ENCODE results near the gene SFXN1.

The SFXN1 gene

GRCh38 chr5:175457466-175457865, 20.9 kb upstream of the SFXN1 start:
- peaks cover 23% of the 10 kb centered on the region for H3K27me3 Mint-ChIP-seq (ENCODE audit: low read depth)
- no peaks in the 10 kb centered on the region for H3K36me3 Mint-ChIP-seq (ENCODE audit: low read depth)
- no peak overlapping the region for H3K27ac Mint-ChIP-seq
- no peaks in the 10 kb centered on the region for H3K9me3 Mint-ChIP-seq
- H3K4me1 Mint-ChIP-seq (ENCODE audit: low read depth), result peaks cover 10% of the 10 kb centered on the region
- no peak overlapping the region for H3K4me3 Mint-ChIP-seq
- peak; percentile 30 for DNase-seq (ENCODE audit: low spot score)

DNA sequence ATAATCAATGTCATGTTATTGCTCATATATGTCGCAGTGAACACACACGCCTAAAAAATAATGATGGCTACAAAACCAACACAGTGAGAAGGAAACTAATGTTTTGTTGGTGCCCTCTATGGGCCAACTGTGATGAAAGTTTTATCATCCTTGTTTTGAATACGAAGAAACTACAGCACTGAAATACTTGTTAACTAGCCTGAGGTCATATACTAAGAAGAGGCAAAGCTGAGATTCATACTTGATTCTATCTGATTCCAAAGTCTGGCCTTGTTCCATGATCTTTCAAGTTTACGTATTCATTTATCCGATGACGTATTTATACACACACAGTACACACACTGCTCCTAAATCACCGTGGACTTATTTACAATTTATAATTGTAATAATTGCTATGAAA, 18.2 kb upstream of the SFXN1 start:
- no peak for DNase-seq (ENCODE audit: low spot score)
- H3K4me1 Mint-ChIP-seq (ENCODE audit: low read depth), result peaks cover 18% of the 10 kb centered on the region
- H3K27me3 Mint-ChIP-seq (ENCODE audit: low read depth), result peaks cover 11% of the 10 kb centered on the region
- no peak overlapping the region for H3K4me3 Mint-ChIP-seq
- H3K27ac Mint-ChIP-seq, result no peak overlapping the region
- no peaks in the 10 kb centered on the region for H3K36me3 Mint-ChIP-seq (ENCODE audit: low read depth)
- no peaks in the 10 kb centered on the region for H3K9me3 Mint-ChIP-seq

GRCh38 chr5:175460552-175460951, 17.8 kb upstream of the SFXN1 start:
- Mint-ChIP-seq H3K27me3 (ENCODE audit: low read depth) (peaks cover 10% of the 10 kb centered on the region), H3K27ac (no peak overlapping the region), H3K4me1 (ENCODE audit: low read depth) (peaks cover 18% of the 10 kb centered on the region), H3K9me3 (no peaks in the 10 kb centered on the region), H3K4me3 (no peak overlapping the region), H3K36me3 (ENCODE audit: low read depth) (no peaks in the 10 kb centered on the region)
- DNase-seq (ENCODE audit: low spot score), result no peak

DNA sequence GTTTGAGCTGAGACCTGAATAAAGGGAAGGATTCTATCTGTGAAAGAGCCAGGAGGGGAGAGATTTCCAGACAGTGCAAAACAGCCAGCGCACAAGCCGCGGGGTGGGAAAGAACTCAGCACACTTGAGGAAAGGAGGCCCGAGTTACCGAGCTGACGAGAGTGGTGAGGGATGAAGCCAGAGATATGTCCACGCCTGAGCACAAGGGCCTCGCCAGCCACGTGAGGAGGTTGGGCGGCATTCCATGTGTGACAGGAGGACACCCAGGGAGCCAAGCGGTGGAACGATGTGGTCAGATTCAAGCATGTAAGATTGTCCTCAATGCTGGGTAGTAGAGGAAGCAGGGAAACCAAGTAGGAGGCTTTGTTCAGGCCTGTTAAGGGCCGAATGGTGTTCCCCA, 17.0 kb upstream of the SFXN1 start:
- no peak overlapping the region for H3K27ac Mint-ChIP-seq
- H3K27me3 Mint-ChIP-seq (ENCODE audit: low read depth), result peaks cover 10% of the 10 kb centered on the region
- DNase-seq (ENCODE audit: low spot score), result no peak
- no peaks in the 10 kb centered on the region for H3K36me3 Mint-ChIP-seq (ENCODE audit: low read depth)
- no peaks in the 10 kb centered on the region for H3K9me3 Mint-ChIP-seq
- peaks cover 18% of the 10 kb centered on the region for H3K4me1 Mint-ChIP-seq (ENCODE audit: low read depth)
- H3K4me3 Mint-ChIP-seq, result no peak overlapping the region

GRCh38 chr5:175463641-175464040, 14.7 kb upstream of the SFXN1 start:
- Mint-ChIP-seq H3K4me3 (no peak overlapping the region), H3K27ac (no peak overlapping the region), H3K36me3 (ENCODE audit: low read depth) (no peaks in the 10 kb centered on the region), H3K4me1 (ENCODE audit: low read depth) (peaks cover 11% of the 10 kb centered on the region), H3K9me3 (no peaks in the 10 kb centered on the region), H3K27me3 (ENCODE audit: low read depth) (peaks cover 13% of the 10 kb centered on the region)
- DNase-seq (ENCODE audit: low spot score), result no peak

DNA sequence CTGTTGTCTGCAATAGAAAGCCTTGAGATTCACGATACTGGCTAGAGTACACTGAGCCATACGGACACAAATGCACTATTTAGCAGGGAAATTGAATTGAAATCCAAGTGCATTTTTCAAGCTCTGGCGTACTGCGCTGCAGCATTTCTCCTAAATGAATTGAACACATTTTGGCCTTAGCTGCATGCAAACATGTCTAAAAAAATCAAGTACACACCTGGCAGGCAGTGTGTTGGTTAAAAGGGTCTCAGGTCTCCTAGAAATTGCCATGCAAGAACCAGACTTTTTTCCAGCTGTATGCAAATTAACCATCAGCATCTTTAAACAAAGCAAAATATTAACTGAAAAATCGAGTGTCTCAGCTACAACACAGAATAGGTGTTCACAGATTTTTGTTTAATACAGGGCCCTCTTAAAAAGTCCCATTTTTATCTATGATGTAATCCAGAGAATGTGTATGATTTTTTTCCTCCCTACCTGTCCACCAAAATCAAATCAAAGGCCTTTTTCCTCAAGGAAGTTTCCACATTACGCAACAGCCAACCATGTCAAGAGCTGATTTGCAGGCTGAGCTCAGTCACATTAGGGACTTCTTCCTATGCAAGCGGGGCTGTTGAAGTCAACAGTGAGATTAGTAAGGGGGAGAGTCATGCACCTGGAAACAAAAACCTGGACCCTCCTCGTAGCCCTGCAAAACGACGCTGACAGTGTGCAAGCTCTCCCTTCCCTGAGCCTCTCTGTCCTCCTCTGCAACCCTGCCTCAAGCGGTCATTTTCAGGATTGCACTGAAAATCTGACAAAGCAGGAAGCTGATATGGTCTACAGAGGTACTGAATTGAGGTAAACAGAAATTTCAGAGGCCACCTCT, 14.1 kb upstream of the SFXN1 start:
- Mint-ChIP-seq H3K27me3 (ENCODE audit: low read depth) (peaks cover 8% of the 10 kb centered on the region), H3K36me3 (ENCODE audit: low read depth) (no peaks in the 10 kb centered on the region), H3K4me3 (no peak overlapping the region), H3K9me3 (no peaks in the 10 kb centered on the region), H3K27ac (peak overlapping the region; percentile 6), H3K4me1 (ENCODE audit: low read depth) (peaks cover 11% of the 10 kb centered on the region)
- DNase-seq (ENCODE audit: low spot score), result peak; percentile 71

DNA sequence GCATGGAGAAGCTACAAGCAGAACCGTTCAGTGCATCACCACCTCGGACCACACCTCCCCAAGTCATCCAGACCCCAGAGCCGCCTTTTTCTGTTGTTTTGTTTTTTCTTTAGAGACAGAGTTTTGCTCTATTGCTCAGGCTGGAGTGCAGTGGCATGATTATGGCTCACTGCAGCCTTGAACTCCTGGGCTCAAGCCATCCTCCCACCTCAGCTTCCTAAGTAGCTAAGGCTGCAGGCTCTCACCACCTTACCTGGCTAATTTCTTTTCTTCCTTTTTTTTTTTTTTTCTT, 13.5 kb upstream of the SFXN1 start:
- H3K4me3 Mint-ChIP-seq, result no peak overlapping the region

DNA sequence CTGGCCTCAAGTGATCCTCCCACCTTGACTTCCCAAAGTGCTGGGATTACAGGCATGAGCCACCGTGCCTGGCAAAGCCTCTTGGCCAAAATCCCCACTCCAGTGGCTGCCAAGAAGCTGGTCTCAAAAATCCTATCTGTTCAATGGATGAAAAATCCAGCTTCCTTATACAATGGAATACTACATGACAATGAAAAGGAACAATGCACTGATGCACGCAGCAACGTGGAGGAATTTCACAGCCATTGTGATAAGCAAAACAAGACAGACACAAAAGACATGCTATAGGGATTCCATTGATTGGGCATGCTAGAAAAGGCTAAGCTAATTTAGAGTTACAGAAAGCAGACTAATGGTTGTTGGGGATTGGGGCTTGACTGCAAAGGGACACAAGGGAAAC, 13.1 kb upstream of the SFXN1 start:
- Mint-ChIP-seq H3K4me1 (ENCODE audit: low read depth) (peaks cover 9% of the 10 kb centered on the region), H3K27ac (no peak overlapping the region), H3K27me3 (ENCODE audit: low read depth) (peaks cover 8% of the 10 kb centered on the region), H3K4me3 (no peak overlapping the region), H3K9me3 (no peaks in the 10 kb centered on the region), H3K36me3 (ENCODE audit: low read depth) (no peaks in the 10 kb centered on the region)
- DNase-seq (ENCODE audit: low spot score), result no peak

More for the DNA sequence above, 13.5 kb upstream of the SFXN1 start:
- no peak for DNase-seq (ENCODE audit: low spot score)
- Mint-ChIP-seq H3K9me3 (no peaks in the 10 kb centered on the region), H3K4me1 (ENCODE audit: low read depth) (peaks cover 11% of the 10 kb centered on the region), H3K27ac (peak overlapping the region; percentile 6), H3K27me3 (ENCODE audit: low read depth) (peaks cover 8% of the 10 kb centered on the region), H3K36me3 (ENCODE audit: low read depth) (no peaks in the 10 kb centered on the region)

- H3K27ac Mint-ChIP-seq, result no peak overlapping the region
- DNase-seq (ENCODE audit: low spot score), result no peak
- no peaks in the 10 kb centered on the region for H3K36me3 Mint-ChIP-seq (ENCODE audit: low read depth)
- peaks cover 8% of the 10 kb centered on the region for H3K27me3 Mint-ChIP-seq (ENCODE audit: low read depth)
- H3K9me3 Mint-ChIP-seq, result no peaks in the 10 kb centered on the region
- peaks cover 14% of the 10 kb centered on the region for H3K4me1 Mint-ChIP-seq (ENCODE audit: low read depth)
- H3K4me3 Mint-ChIP-seq, result no peak overlapping the region
Observed at GRCh38 chr5:175466700-175467318, 11.6 kb upstream of the SFXN1 start.

- Mint-ChIP-seq H3K4me3 (no peak overlapping the region), H3K27ac (no peak overlapping the region), H3K4me1 (ENCODE audit: low read depth) (peaks cover 17% of the 10 kb centered on the region), H3K9me3 (no peaks in the 10 kb centered on the region), H3K36me3 (ENCODE audit: low read depth) (no peaks in the 10 kb centered on the region), H3K27me3 (ENCODE audit: low read depth) (peaks cover 8% of the 10 kb centered on the region)
- no peak for DNase-seq (ENCODE audit: low spot score)
Observed at GRCh38 chr5:175467983-175468690, 10.2 kb upstream of the SFXN1 start.

- Mint-ChIP-seq H3K27me3 (ENCODE audit: low read depth) (peaks cover 6% of the 10 kb centered on the region), H3K9me3 (no peaks in the 10 kb centered on the region), H3K36me3 (ENCODE audit: low read depth) (no peaks in the 10 kb centered on the region), H3K27ac (no peak overlapping the region), H3K4me1 (ENCODE audit: low read depth) (peaks cover 17% of the 10 kb centered on the region), H3K4me3 (no peak overlapping the region)
- no peak for DNase-seq (ENCODE audit: low spot score)
Observed at GRCh38 chr5:175468892-175469291, 9.5 kb upstream of the SFXN1 start.

GRCh38 chr5:175469916-175470315, 8.4 kb upstream of the SFXN1 start:
- Mint-ChIP-seq H3K4me1 (ENCODE audit: low read depth) (peaks cover 11% of the 10 kb centered on the region), H3K36me3 (ENCODE audit: low read depth) (no peaks in the 10 kb centered on the region), H3K4me3 (no peak overlapping the region), H3K27me3 (ENCODE audit: low read depth) (peaks cover 10% of the 10 kb centered on the region), H3K27ac (no peak overlapping the region), H3K9me3 (no peaks in the 10 kb centered on the region)
- DNase-seq (ENCODE audit: low spot score), result no peak

DNA sequence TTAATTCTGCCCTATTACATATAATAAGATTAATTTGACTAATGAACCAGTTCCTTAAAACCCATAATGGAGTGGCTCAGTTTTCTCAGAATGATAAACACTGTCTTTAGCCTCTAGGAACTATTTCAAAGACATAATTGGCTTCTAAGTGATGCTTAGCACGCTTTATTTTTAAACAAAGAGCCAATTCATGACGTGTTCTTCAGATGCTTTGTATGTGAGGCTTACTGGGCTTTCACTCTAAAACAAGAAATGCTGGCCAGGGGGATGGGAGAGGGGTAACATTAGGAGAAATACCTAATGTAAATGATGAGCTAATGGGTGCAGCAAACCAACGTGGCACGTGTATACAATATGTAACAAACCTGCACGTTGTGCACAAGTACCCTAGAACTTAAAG, 7.6 kb upstream of the SFXN1 start:
- Mint-ChIP-seq H3K27me3 (ENCODE audit: low read depth) (peaks cover 10% of the 10 kb centered on the region), H3K9me3 (no peaks in the 10 kb centered on the region), H3K4me3 (no peak overlapping the region), H3K4me1 (ENCODE audit: low read depth) (peaks cover 9% of the 10 kb centered on the region), H3K27ac (no peak overlapping the region), H3K36me3 (ENCODE audit: low read depth) (no peaks in the 10 kb centered on the region)
- no peak for DNase-seq (ENCODE audit: low spot score)

GRCh38 chr5:175471196-175471595, 7.2 kb upstream of the SFXN1 start:
- no peaks in the 10 kb centered on the region for H3K36me3 Mint-ChIP-seq (ENCODE audit: low read depth)
- H3K27me3 Mint-ChIP-seq (ENCODE audit: low read depth), result peaks cover 10% of the 10 kb centered on the region
- no peaks in the 10 kb centered on the region for H3K9me3 Mint-ChIP-seq
- H3K27ac Mint-ChIP-seq, result no peak overlapping the region
- peaks cover 11% of the 10 kb centered on the region for H3K4me1 Mint-ChIP-seq (ENCODE audit: low read depth)
- no peak overlapping the region for H3K4me3 Mint-ChIP-seq
- no peak for DNase-seq (ENCODE audit: low spot score)

Data from T-helper 2 cell treated with Interferon-gamma antibody and Interleukin-4, amounts not matched to agents 5 μg/mL and 100 μg/mL, for 36 hours (primary cell).